GM23338 (cell line): ENCODE measurements around the gene GRAMD1B.

ENCODE experiments used
- EZH2 ChIP-seq: fragments of 200-600 bp; sonication (generic); IDR thresholded peaks from one replicate; pipeline ENCODE4 v1.8.0; 2017; ENCODE audit warnings: antibody characterized with exemption, mild to moderate bottlenecking, low read depth; ENCODE audit not compliant: unreplicated experiment
- EZH2phosphoT487 ChIP-seq: fragments of 200-600 bp; sonication (generic); IDR thresholded peaks from one replicate; pipeline ENCODE4 v1.8.1; 2018; ENCODE audit warnings: antibody characterized with exemption; ENCODE audit not compliant: unreplicated experiment
- POLR2AphosphoS5 ChIP-seq: IDR thresholded peaks from 2 replicates; pipeline ENCODE4 v1.6.1; 2016; ENCODE audit warnings: antibody characterized with exemption, low read depth
- ZNF114 ChIP-seq: fragments of 250-450 bp; sonication (Bioruptor Pico); IDR thresholded peaks from 2 replicates; pipeline ENCODE4 v1.5.0; 2020; ENCODE audit warnings: mild to moderate bottlenecking, moderate library complexity
- TF ChIP-seq, protein P1 (sequence below), 2 experiments: fragments of 200-600 bp in 1 of 2; sonication (generic) in 1 of 2; conservative IDR thresholded peaks; 2 replicates each; pipeline versions ENCODE4 v1.5.1 to v1.6.1; 2016 to 2017; ENCODE audit warnings: antibody characterized with exemption in 2 of 2, low read depth in 2 of 2, mild to moderate bottlenecking in 2 of 2, moderate library complexity in 1 of 2
- TF ChIP-seq, protein P2 (sequence below): IDR thresholded peaks from one replicate; pipeline ENCODE4 v1.6.1; 2018; ENCODE audit warnings: antibody characterized with exemption; ENCODE audit not compliant: unreplicated experiment
- TF ChIP-seq, protein P3 (sequence below): fragments of 250-450 bp; sonication (Bioruptor Pico); IDR thresholded peaks from 2 replicates; pipeline ENCODE4 v1.5.0; 2020; ENCODE audit warnings: mild to moderate bottlenecking, moderate library complexity
- TF ChIP-seq, protein P4 (sequence below): IDR thresholded peaks from 2 replicates; pipeline ENCODE4 v1.6.1; 2016; ENCODE audit warnings: antibody characterized with exemption

DNA sequence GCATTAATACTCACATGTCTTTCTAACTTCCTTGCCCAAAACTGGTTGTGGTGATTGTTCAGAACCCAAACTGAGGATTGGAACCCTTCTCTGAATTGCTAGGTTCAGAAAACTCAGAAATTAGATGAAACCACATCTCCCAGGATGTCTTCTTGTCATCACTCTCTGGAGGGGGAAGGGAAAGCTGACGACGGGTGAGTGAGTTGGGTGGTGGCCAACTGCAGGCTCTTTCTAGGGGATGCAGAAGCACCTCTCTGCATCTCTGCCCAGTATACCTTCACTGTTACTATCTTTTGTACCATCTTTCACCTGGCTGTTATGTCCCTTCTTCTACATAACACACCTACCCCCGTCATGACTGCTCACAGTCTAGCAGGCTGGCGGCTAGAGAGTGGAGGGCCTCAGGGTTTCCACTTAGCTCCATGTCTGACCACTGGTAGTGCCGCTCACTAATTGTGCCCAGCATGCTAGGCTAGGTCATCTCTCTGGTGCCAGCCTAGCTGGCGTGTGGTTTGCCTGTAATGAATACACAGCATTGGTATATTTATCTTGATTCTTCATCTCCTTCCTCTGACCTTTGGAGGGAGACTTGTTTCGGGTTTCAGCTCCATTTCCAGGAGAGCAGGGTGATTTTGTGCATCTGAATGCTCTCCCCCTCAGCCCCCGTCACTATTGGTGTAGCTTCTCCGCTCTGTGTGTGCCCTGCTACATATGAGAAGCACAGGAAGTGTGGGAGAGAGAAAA is 7.3 kb downstream of the GRAMD1B start:
- no peak for TF ChIP-seq EZH2phosphoT487
- TF ChIP-seq, protein P1, sequence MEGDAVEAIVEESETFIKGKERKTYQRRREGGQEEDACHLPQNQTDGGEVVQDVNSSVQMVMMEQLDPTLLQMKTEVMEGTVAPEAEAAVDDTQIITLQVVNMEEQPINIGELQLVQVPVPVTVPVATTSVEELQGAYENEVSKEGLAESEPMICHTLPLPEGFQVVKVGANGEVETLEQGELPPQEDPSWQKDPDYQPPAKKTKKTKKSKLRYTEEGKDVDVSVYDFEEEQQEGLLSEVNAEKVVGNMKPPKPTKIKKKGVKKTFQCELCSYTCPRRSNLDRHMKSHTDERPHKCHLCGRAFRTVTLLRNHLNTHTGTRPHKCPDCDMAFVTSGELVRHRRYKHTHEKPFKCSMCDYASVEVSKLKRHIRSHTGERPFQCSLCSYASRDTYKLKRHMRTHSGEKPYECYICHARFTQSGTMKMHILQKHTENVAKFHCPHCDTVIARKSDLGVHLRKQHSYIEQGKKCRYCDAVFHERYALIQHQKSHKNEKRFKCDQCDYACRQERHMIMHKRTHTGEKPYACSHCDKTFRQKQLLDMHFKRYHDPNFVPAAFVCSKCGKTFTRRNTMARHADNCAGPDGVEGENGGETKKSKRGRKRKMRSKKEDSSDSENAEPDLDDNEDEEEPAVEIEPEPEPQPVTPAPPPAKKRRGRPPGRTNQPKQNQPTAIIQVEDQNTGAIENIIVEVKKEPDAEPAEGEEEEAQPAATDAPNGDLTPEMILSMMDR (conservative IDR thresholded peaks at IDR 0.05; ENCODE audit: low read depth in 2 of 2), result no peak
- TF ChIP-seq, protein P2, sequence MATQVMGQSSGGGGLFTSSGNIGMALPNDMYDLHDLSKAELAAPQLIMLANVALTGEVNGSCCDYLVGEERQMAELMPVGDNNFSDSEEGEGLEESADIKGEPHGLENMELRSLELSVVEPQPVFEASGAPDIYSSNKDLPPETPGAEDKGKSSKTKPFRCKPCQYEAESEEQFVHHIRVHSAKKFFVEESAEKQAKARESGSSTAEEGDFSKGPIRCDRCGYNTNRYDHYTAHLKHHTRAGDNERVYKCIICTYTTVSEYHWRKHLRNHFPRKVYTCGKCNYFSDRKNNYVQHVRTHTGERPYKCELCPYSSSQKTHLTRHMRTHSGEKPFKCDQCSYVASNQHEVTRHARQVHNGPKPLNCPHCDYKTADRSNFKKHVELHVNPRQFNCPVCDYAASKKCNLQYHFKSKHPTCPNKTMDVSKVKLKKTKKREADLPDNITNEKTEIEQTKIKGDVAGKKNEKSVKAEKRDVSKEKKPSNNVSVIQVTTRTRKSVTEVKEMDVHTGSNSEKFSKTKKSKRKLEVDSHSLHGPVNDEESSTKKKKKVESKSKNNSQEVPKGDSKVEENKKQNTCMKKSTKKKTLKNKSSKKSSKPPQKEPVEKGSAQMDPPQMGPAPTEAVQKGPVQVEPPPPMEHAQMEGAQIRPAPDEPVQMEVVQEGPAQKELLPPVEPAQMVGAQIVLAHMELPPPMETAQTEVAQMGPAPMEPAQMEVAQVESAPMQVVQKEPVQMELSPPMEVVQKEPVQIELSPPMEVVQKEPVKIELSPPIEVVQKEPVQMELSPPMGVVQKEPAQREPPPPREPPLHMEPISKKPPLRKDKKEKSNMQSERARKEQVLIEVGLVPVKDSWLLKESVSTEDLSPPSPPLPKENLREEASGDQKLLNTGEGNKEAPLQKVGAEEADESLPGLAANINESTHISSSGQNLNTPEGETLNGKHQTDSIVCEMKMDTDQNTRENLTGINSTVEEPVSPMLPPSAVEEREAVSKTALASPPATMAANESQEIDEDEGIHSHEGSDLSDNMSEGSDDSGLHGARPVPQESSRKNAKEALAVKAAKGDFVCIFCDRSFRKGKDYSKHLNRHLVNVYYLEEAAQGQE, result no peak
- TF ChIP-seq POLR2AphosphoS5, result no peak
- no peak for TF ChIP-seq EZH2
- TF ChIP-seq, protein P3, sequence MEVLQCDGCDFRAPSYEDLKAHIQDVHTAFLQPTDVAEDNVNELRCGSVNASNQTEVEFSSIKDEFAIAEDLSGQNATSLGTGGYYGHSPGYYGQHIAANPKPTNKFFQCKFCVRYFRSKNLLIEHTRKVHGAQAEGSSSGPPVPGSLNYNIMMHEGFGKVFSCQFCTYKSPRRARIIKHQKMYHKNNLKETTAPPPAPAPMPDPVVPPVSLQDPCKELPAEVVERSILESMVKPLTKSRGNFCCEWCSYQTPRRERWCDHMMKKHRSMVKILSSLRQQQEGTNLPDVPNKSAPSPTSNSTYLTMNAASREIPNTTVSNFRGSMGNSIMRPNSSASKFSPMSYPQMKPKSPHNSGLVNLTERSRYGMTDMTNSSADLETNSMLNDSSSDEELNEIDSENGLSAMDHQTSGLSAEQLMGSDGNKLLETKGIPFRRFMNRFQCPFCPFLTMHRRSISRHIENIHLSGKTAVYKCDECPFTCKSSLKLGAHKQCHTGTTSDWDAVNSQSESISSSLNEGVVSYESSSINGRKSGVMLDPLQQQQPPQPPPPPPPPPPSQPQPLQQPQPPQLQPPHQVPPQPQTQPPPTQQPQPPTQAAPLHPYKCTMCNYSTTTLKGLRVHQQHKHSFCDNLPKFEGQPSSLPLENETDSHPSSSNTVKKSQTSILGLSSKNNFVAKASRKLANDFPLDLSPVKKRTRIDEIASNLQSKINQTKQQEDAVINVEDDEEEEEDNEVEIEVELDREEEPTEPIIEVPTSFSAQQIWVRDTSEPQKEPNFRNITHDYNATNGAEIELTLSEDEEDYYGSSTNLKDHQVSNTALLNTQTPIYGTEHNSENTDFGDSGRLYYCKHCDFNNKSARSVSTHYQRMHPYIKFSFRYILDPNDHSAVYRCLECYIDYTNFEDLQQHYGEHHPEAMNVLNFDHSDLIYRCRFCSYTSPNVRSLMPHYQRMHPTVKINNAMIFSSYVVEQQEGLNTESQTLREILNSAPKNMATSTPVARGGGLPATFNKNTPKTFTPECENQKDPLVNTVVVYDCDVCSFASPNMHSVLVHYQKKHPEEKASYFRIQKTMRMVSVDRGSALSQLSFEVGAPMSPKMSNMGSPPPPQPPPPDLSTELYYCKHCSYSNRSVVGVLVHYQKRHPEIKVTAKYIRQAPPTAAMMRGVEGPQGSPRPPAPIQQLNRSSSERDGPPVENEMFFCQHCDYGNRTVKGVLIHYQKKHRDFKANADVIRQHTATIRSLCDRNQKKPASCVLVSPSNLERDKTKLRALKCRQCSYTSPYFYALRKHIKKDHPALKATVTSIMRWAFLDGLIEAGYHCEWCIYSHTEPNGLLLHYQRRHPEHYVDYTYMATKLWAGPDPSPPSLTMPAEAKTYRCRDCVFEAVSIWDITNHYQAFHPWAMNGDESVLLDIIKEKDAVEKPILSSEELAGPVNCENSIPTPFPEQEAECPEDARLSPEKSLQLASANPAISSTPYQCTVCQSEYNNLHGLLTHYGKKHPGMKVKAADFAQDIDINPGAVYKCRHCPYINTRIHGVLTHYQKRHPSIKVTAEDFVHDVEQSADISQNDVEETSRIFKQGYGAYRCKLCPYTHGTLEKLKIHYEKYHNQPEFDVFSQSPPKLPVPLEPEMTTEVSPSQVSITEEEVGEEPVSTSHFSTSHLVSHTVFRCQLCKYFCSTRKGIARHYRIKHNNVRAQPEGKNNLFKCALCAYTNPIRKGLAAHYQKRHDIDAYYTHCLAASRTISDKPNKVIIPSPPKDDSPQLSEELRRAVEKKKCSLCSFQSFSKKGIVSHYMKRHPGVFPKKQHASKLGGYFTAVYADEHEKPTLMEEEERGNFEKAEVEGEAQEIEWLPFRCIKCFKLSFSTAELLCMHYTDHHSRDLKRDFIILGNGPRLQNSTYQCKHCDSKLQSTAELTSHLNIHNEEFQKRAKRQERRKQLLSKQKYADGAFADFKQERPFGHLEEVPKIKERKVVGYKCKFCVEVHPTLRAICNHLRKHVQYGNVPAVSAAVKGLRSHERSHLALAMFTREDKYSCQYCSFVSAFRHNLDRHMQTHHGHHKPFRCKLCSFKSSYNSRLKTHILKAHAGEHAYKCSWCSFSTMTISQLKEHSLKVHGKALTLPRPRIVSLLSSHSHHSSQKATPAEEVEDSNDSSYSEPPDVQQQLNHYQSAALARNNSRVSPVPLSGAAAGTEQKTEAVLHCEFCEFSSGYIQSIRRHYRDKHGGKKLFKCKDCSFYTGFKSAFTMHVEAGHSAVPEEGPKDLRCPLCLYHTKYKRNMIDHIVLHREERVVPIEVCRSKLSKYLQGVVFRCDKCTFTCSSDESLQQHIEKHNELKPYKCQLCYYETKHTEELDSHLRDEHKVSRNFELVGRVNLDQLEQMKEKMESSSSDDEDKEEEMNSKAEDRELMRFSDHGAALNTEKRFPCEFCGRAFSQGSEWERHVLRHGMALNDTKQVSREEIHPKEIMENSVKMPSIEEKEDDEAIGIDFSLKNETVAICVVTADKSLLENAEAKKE (CRISPR knock-in tag), result no peak
- TF ChIP-seq ZNF114, result no peak
- TF ChIP-seq, protein P4, sequence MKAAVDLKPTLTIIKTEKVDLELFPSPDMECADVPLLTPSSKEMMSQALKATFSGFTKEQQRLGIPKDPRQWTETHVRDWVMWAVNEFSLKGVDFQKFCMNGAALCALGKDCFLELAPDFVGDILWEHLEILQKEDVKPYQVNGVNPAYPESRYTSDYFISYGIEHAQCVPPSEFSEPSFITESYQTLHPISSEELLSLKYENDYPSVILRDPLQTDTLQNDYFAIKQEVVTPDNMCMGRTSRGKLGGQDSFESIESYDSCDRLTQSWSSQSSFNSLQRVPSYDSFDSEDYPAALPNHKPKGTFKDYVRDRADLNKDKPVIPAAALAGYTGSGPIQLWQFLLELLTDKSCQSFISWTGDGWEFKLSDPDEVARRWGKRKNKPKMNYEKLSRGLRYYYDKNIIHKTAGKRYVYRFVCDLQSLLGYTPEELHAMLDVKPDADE, result no peak
